ENCODE measurements around the gene TCEANC2.

DNA sequence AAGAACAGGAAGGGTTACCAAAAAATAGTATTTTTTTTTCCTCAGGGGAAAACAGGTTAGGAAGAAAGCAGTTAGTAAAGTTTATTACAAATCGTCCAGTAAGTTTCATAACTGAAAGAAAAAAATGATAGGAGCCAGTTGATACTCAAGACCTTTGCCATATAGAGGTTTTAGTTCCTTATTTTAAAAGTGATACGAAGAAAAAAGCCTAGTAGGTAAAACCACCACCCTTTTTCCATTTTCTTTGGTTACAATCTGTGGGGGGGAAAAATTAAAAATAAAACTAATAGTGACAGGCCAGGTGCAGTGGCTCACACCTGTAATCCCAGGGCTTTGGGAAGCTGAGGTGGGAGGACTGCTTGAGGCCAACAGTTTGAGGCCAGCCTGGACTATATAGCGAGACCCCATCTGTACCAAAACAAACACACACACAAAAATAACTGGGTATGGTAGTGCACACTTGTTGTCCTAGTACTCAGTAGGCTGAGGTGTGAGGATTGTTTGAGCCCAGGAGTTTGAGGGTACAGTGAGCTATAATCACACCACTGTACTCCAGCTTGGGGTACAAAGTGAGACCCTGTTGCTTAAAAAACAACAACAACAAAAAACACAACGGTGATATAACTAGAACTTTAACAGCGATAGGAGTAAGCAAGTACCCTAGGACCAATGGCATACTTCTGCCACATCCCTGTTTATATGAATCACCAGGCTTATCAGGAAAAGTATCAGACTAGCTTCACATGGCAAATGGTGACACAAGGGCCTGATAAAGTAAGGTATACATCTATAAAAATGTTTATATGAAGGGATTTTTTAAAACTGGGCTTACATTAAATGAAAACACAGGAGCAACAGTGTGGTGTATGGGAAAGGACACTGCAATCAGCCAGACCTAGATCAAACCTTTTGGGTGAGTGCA, 5.8 kb upstream of the TCEANC2 start:
- no peak for TF ChIP-seq ZNF274 (IDR thresholded peaks at IDR 0.05; ENCODE audit: low read depth, low read length)
- TF ChIP-seq SUZ12 (IDR thresholded peaks at IDR 0.05; ENCODE audit: extremely low read depth, insufficient read depth, insufficient read length), result no peak
- TF ChIP-seq YY1 (IDR thresholded peaks at IDR 0.05; ENCODE audit: insufficient read depth, insufficient read length), result no peak

All from NT2/D1 (cell line).